ENCODE data around the gene HMCN2.

Gene HMCN2

GRCh38 chr9:130458027-130458803, 192.7 kb downstream of the HMCN2 start:
- Histone ChIP-seq H3K4me1 (ENCODE audit: low read length) (peaks cover 5% of the 10 kb centered on the region), H3K27me3 (ENCODE audit: low read depth, low read length) (peaks cover 11% of the 10 kb centered on the region; the same call in 1 of the 2 replicates), H3K36me3 (replicated peaks; ENCODE audit: low read depth, low read length) (no peaks in the 10 kb centered on the region), H3K27ac (ENCODE audit: low read length) (no peak overlapping the region), H2AFZ (ENCODE audit: low read depth, low read length) (no peak overlapping the region), H3K79me2 (ENCODE audit: low read length) (no peaks in the 10 kb centered on the region), H4K20me1 (ENCODE audit: insufficient read depth, low read length) (no peaks in the 10 kb centered on the region), H3K9ac (ENCODE audit: low read length) (no peak overlapping the region), H3K4me2 (ENCODE audit: low read length) (no peak overlapping the region), H3K4me3 (ENCODE audit: low read length) (no peak overlapping the region), H3K9me3 (ENCODE audit: insufficient read depth, low read length) (no peaks in the 10 kb centered on the region)
- TF ChIP-seq CTCF (IDR thresholded peaks at IDR 0.05; ENCODE audit: low read depth, low read length) (no peak), EZH2phosphoT487 (IDR thresholded peaks at IDR 0.05; ENCODE audit: low read depth) (no peak)

- Histone ChIP-seq H3K9me3 (ENCODE audit: insufficient read depth, low read length) (no peaks in the 10 kb centered on the region), H2AFZ (ENCODE audit: low read depth, low read length) (no peak overlapping the region), H3K27me3 (ENCODE audit: low read depth, low read length) (peaks cover 11% of the 10 kb centered on the region; the same call in 1 of the 2 replicates), H3K4me1 (ENCODE audit: low read length) (peaks cover 5% of the 10 kb centered on the region), H3K4me3 (ENCODE audit: low read length) (no peak overlapping the region), H3K36me3 (replicated peaks; ENCODE audit: low read depth, low read length) (no peaks in the 10 kb centered on the region), H4K20me1 (ENCODE audit: insufficient read depth, low read length) (no peaks in the 10 kb centered on the region), H3K9ac (ENCODE audit: low read length) (no peak overlapping the region), H3K27ac (ENCODE audit: low read length) (no peak overlapping the region), H3K4me2 (ENCODE audit: low read length) (no peak overlapping the region), H3K79me2 (ENCODE audit: low read length) (no peaks in the 10 kb centered on the region)
- no peak for TF ChIP-seq EZH2phosphoT487 (IDR thresholded peaks at IDR 0.05; ENCODE audit: low read depth)
- TF ChIP-seq CTCF (IDR thresholded peaks at IDR 0.05; ENCODE audit: low read depth, low read length), result no peak
Measured at GRCh38 chr9:130458804-130459067, 193.2 kb downstream of the HMCN2 start.

- H3K4me1 ChIP-seq (ENCODE audit: low read length), result peaks cover 5% of the 10 kb centered on the region
- H3K27me3 ChIP-seq (ENCODE audit: low read depth, low read length), result peaks cover 11% of the 10 kb centered on the region; the same call in 1 of the 2 replicates
- no peaks in the 10 kb centered on the region for H4K20me1 ChIP-seq (ENCODE audit: insufficient read depth, low read length)
- no peak overlapping the region for H3K9ac ChIP-seq (ENCODE audit: low read length)
- H3K27ac ChIP-seq (ENCODE audit: low read length), result no peak overlapping the region
- no peaks in the 10 kb centered on the region for H3K36me3 ChIP-seq (replicated peaks; ENCODE audit: low read depth, low read length)
- H3K4me2 ChIP-seq (ENCODE audit: low read length), result no peak overlapping the region
- H3K4me3 ChIP-seq (ENCODE audit: low read length), result no peak overlapping the region
- no peaks in the 10 kb centered on the region for H3K79me2 ChIP-seq (ENCODE audit: low read length)
- H2AFZ ChIP-seq (ENCODE audit: low read depth, low read length), result no peak overlapping the region
- TF ChIP-seq EZH2phosphoT487 (IDR thresholded peaks at IDR 0.05; ENCODE audit: low read depth), result no peak
- no peak for TF ChIP-seq CTCF (IDR thresholded peaks at IDR 0.05; ENCODE audit: low read depth, low read length)
- H3K9me3 ChIP-seq (ENCODE audit: insufficient read depth, low read length), result no peaks in the 10 kb centered on the region
Measured at GRCh38 chr9:130459151-130459550, 193.6 kb downstream of the HMCN2 start.

- Histone ChIP-seq H3K9me3 (ENCODE audit: insufficient read depth, low read length) (no peaks in the 10 kb centered on the region), H3K27ac (ENCODE audit: low read length) (no peak overlapping the region), H2AFZ (ENCODE audit: low read depth, low read length) (no peak overlapping the region), H4K20me1 (ENCODE audit: insufficient read depth, low read length) (no peaks in the 10 kb centered on the region), H3K79me2 (ENCODE audit: low read length) (no peaks in the 10 kb centered on the region), H3K4me3 (ENCODE audit: low read length) (no peak overlapping the region), H3K9ac (ENCODE audit: low read length) (no peak overlapping the region), H3K4me1 (ENCODE audit: low read length) (peaks cover 5% of the 10 kb centered on the region), H3K4me2 (ENCODE audit: low read length) (no peak overlapping the region), H3K36me3 (replicated peaks; ENCODE audit: low read depth, low read length) (no peaks in the 10 kb centered on the region), H3K27me3 (ENCODE audit: low read depth, low read length) (peaks cover 11% of the 10 kb centered on the region; the same call in 1 of the 2 replicates)
- TF ChIP-seq CTCF (IDR thresholded peaks at IDR 0.05; ENCODE audit: low read depth, low read length) (no peak), EZH2phosphoT487 (IDR thresholded peaks at IDR 0.05; ENCODE audit: low read depth) (no peak)
Measured at GRCh38 chr9:130459941-130460669, 194.5 kb downstream of the HMCN2 start.

All from OCI-LY3 (cell line).